HFF-Myc (cell line): ENCODE measurements around the gene CLEC2A.

Source experiments
- DNase-seq: peaks from one replicate; pipeline ENCODE4 v3.0.0-alpha.2; 2011; ENCODE audit warnings: low read depth; ENCODE audit errors: extremely low read depth
- H3K4me3 ChIP-seq: replicated peaks from 2 replicates; pipeline ENCODE4 v1.5.1; 2011; ENCODE audit warnings: low read depth, mild to moderate bottlenecking, control low read depth, low read length
- CTCF ChIP-seq: IDR thresholded peaks from 2 replicates; pipeline ENCODE4 v1.5.1; 2012; ENCODE audit warnings: mild to moderate bottlenecking, low read depth, low read length, control low read depth; ENCODE audit errors: missing control alignments

Gene CLEC2A

GRCh38 chr12:9948606-9949296 lies 16.6 kb upstream of the CLEC2A start:
- H3K4me3 ChIP-seq = no peak overlapping the region
- TF ChIP-seq CTCF = no peak
- DNase-seq = no peak

GRCh38 chr12:9947674-9948073 lies 15.5 kb upstream of the CLEC2A start:
- no peak for DNase-seq
- no peak overlapping the region for H3K4me3 ChIP-seq
- TF ChIP-seq CTCF = no peak

- H3K4me3 ChIP-seq = no peak overlapping the region
- TF ChIP-seq CTCF = no peak
- no peak for DNase-seq
Observed at GRCh38 chr12:9944391-9944790, 12.2 kb upstream of the CLEC2A start.

GRCh38 chr12:9943240-9943639 lies 11.1 kb upstream of the CLEC2A start:
- no peak for DNase-seq
- no peak overlapping the region for H3K4me3 ChIP-seq
- TF ChIP-seq CTCF = no peak

- DNase-seq = no peak
- H3K4me3 ChIP-seq = no peak overlapping the region
- TF ChIP-seq CTCF = no peak
Observed at GRCh38 chr12:9941838-9942237, 9.7 kb upstream of the CLEC2A start.

GRCh38 chr12:9940375-9940774 lies 8.2 kb upstream of the CLEC2A start:
- no peak for DNase-seq
- peak; percentile 22 for TF ChIP-seq CTCF
- no peak overlapping the region for H3K4me3 ChIP-seq

GRCh38 chr12:9936591-9936990 lies 4.4 kb upstream of the CLEC2A start:
- TF ChIP-seq CTCF = no peak
- H3K4me3 ChIP-seq = no peak overlapping the region
- DNase-seq = no peak
